HG03159 (cell line): ENCODE measurements around the gene NF2.

ENCODE experiments used
- ATAC-seq: cut with Tn5 transposase; IDR thresholded peaks from one replicate; pipeline ENCODE4 v1.9.1; 2021; ENCODE audit warnings: mild to moderate bottlenecking, moderate library complexity; ENCODE audit not compliant: unreplicated experiment

NF2 gene

GRCh38 chr22:29718949-29719898, 115.8 kb downstream of the NF2 start:
- ATAC-seq: no peak

GRCh38 chr22:29719899-29720645, 116.6 kb downstream of the NF2 start, which contains the start of gene CABP7:
Gene CABP7, plus strand, starts transcription at chr22:29720003. Its CDS starts 422 bp downstream, at chr22:29720425.
- ATAC-seq: no peak

GRCh38 chr22:29720811-29721323, 117.4 kb downstream of the NF2 start:
- no peak for ATAC-seq

- no peak for ATAC-seq
Observed at GRCh38 chr22:29722151-29722550, 118.7 kb downstream of the NF2 start.

- ATAC-seq: no peak
Observed at GRCh38 chr22:29722587-29722986, 119.2 kb downstream of the NF2 start.

- ATAC-seq: no peak
Observed at GRCh38 chr22:29723766-29724165, 120.3 kb downstream of the NF2 start.

GRCh38 chr22:29724843-29725242, 121.4 kb downstream of the NF2 start:
- no peak for ATAC-seq

GRCh38 chr22:29726106-29726505, 122.7 kb downstream of the NF2 start:
- no peak for ATAC-seq

GRCh38 chr22:29726512-29727130, 123.2 kb downstream of the NF2 start:
- no peak for ATAC-seq

GRCh38 chr22:29727131-29727523, 123.7 kb downstream of the NF2 start:
- ATAC-seq: no peak

- no peak for ATAC-seq
Observed at GRCh38 chr22:29729161-29729560, 125.7 kb downstream of the NF2 start.

- ATAC-seq: no peak
Observed at GRCh38 chr22:29731058-29731850, 127.8 kb downstream of the NF2 start.

GRCh38 chr22:29732883-29733282, 129.4 kb downstream of the NF2 start:
- no peak for ATAC-seq

- no peak for ATAC-seq
Observed at GRCh38 chr22:29733362-29734201, 130.1 kb downstream of the NF2 start.

GRCh38 chr22:29734406-29734805, 131.0 kb downstream of the NF2 start:
- ATAC-seq: no peak

- no peak for ATAC-seq
Observed at GRCh38 chr22:29734838-29735237, 131.4 kb downstream of the NF2 start.

- no peak for ATAC-seq
Observed at GRCh38 chr22:29735416-29735815, 132.0 kb downstream of the NF2 start.

GRCh38 chr22:29737251-29738117, 134.1 kb downstream of the NF2 start:
- ATAC-seq: no peak
